Activated naive CD4-positive, alpha-beta T cell (primary cell): Measurements from ENCODE around the gene RPS6KB1.
A peak's percentile ranks its signal among the peaks of the same experiment; 100 is the strongest.
"Not testable (repeated sequence)": the region's sequence is repeated elsewhere in the genome, so short reads cannot be mapped to it uniquely, and the experiment has no call there.

Experiments
- DNase-seq, 4 experiments: peaks; one replicate each; lab custom pipeline; 2025; lab: John Stamatoyannopoulos, UW

The RPS6KB1 gene

GRCh38 chr17:59872351-59872750 lies 20.6 kb upstream of the RPS6KB1 start:
- no peak for DNase-seq

GRCh38 chr17:59873414-59873813 lies 19.5 kb upstream of the RPS6KB1 start:
- not testable (repeated sequence) for DNase-seq

GRCh38 chr17:59874376-59874775 lies 18.5 kb upstream of the RPS6KB1 start:
- no peak for DNase-seq

- no peak for DNase-seq
Measured at GRCh38 chr17:59876107-59876506, 16.8 kb upstream of the RPS6KB1 start.

- DNase-seq = no peak
Measured at GRCh38 chr17:59877965-59878364, 15.0 kb upstream of the RPS6KB1 start.

- DNase-seq = no peak
Measured at GRCh38 chr17:59878624-59879023, 14.3 kb upstream of the RPS6KB1 start.

- DNase-seq = no peak
Measured at GRCh38 chr17:59884861-59885260, 8.1 kb upstream of the RPS6KB1 start.

- no peak for DNase-seq
Measured at GRCh38 chr17:59888145-59888750, 4.7 kb upstream of the RPS6KB1 start.

GRCh38 chr17:59890720-59891119 lies 2.2 kb upstream of the RPS6KB1 start:
- no peak for DNase-seq

- DNase-seq = peak in 1 of 4 experiments; percentile 25
Measured at GRCh38 chr17:59892251-59892923, 534 bp upstream of the RPS6KB1 start.

GRCh38 chr17:59893676-59894100 lies 767 bp downstream of the RPS6KB1 start:
- DNase-seq = no peak

GRCh38 chr17:59897090-59897489 lies 4.2 kb downstream of the RPS6KB1 start:
- DNase-seq = no peak

GRCh38 chr17:59899099-59899498 lies 6.2 kb downstream of the RPS6KB1 start:
- no peak for DNase-seq

- DNase-seq = no peak
Measured at GRCh38 chr17:59901604-59902003, 8.7 kb downstream of the RPS6KB1 start.

- no peak for DNase-seq
Measured at GRCh38 chr17:59903455-59903854, 10.5 kb downstream of the RPS6KB1 start.

- no peak for DNase-seq
Measured at GRCh38 chr17:59907467-59907866, 14.5 kb downstream of the RPS6KB1 start.

GRCh38 chr17:59914274-59914854 lies 21.4 kb downstream of the RPS6KB1 start:
- no peak for DNase-seq

- no peak for DNase-seq
Measured at GRCh38 chr17:59916446-59916845, 23.5 kb downstream of the RPS6KB1 start.

GRCh38 chr17:59920637-59921036 lies 27.7 kb downstream of the RPS6KB1 start:
- not testable (repeated sequence) for DNase-seq

GRCh38 chr17:59930121-59930520 lies 37.2 kb downstream of the RPS6KB1 start:
- DNase-seq = not testable (repeated sequence)

- DNase-seq = not testable (repeated sequence)
Measured at GRCh38 chr17:59930768-59931167, 37.8 kb downstream of the RPS6KB1 start.

- not testable (repeated sequence) for DNase-seq
Measured at GRCh38 chr17:59933317-59933716, 40.4 kb downstream of the RPS6KB1 start.

GRCh38 chr17:59940697-59941096 lies 47.8 kb downstream of the RPS6KB1 start:
- not testable (repeated sequence) for DNase-seq
